DMS114 treated with DMSO at 0.1 percent for 48 hours (cell line): ENCODE data around the gene TRAPPC6A.
"Not testable (repeated sequence)": the region's sequence is repeated elsewhere in the genome, so short reads cannot be mapped to it uniquely, and the experiment has no call there.

Experiments used
- DNase-seq: peaks from one replicate; lab custom pipeline; 2025; ENCODE audit not compliant: unreplicated experiment; lab: John Stamatoyannopoulos, UW

Gene TRAPPC6A

GRCh38 chr19:45133661-45134060 is 44.4 kb downstream of the TRAPPC6A start:
- no peak for DNase-seq

- no peak for DNase-seq
Measured at GRCh38 chr19:45130888-45131615, 47.0 kb downstream of the TRAPPC6A start.

- DNase-seq = no peak
Measured at GRCh38 chr19:45130236-45130635, 47.8 kb downstream of the TRAPPC6A start.

- DNase-seq = no peak
Measured at GRCh38 chr19:45128806-45129205, 49.2 kb downstream of the TRAPPC6A start.

GRCh38 chr19:45128146-45128545 is 49.9 kb downstream of the TRAPPC6A start:
- DNase-seq = no peak

GRCh38 chr19:45126654-45127053 is 51.4 kb downstream of the TRAPPC6A start:
- DNase-seq = no peak

- no peak for DNase-seq
Measured at GRCh38 chr19:45125975-45126493, 52.0 kb downstream of the TRAPPC6A start.

GRCh38 chr19:45125360-45125759 is 52.7 kb downstream of the TRAPPC6A start:
- no peak for DNase-seq

GRCh38 chr19:45124021-45124420 is 54.0 kb downstream of the TRAPPC6A start:
- DNase-seq = no peak

- DNase-seq = no peak
Measured at GRCh38 chr19:45123440-45123850, 54.6 kb downstream of the TRAPPC6A start.

GRCh38 chr19:45122832-45123231 is 55.2 kb downstream of the TRAPPC6A start:
- no peak for DNase-seq

- no peak for DNase-seq
Measured at GRCh38 chr19:45121827-45122345, 56.2 kb downstream of the TRAPPC6A start.

GRCh38 chr19:45119582-45119981 is 58.5 kb downstream of the TRAPPC6A start:
- DNase-seq = no peak

- DNase-seq = not testable (repeated sequence)
Measured at GRCh38 chr19:45118591-45119355, 59.3 kb downstream of the TRAPPC6A start.

GRCh38 chr19:45118106-45118505 is 59.9 kb downstream of the TRAPPC6A start:
- no peak for DNase-seq

GRCh38 chr19:45117671-45118070 is 60.4 kb downstream of the TRAPPC6A start:
- no peak for DNase-seq

- DNase-seq = no peak
Measured at GRCh38 chr19:45117167-45117594, 60.9 kb downstream of the TRAPPC6A start.

- no peak for DNase-seq
Measured at GRCh38 chr19:45115809-45116615, 62.0 kb downstream of the TRAPPC6A start.

GRCh38 chr19:45114116-45114515 is 63.9 kb downstream of the TRAPPC6A start:
- DNase-seq = no peak

- DNase-seq = no peak
Measured at GRCh38 chr19:45113628-45114027, 64.4 kb downstream of the TRAPPC6A start.
